Colon (tissue), 2 donors: ENCODE results near the gene GMPR.

Source experiments
- FAIRE-seq: peaks from 2 replicates; lab custom pipeline; 2012; peaks lifted over from hg19 to GRCh38; lab: Jason Lieb, UNC
- donor health status: control.
- donor health status: control.

The GMPR gene

DNA sequence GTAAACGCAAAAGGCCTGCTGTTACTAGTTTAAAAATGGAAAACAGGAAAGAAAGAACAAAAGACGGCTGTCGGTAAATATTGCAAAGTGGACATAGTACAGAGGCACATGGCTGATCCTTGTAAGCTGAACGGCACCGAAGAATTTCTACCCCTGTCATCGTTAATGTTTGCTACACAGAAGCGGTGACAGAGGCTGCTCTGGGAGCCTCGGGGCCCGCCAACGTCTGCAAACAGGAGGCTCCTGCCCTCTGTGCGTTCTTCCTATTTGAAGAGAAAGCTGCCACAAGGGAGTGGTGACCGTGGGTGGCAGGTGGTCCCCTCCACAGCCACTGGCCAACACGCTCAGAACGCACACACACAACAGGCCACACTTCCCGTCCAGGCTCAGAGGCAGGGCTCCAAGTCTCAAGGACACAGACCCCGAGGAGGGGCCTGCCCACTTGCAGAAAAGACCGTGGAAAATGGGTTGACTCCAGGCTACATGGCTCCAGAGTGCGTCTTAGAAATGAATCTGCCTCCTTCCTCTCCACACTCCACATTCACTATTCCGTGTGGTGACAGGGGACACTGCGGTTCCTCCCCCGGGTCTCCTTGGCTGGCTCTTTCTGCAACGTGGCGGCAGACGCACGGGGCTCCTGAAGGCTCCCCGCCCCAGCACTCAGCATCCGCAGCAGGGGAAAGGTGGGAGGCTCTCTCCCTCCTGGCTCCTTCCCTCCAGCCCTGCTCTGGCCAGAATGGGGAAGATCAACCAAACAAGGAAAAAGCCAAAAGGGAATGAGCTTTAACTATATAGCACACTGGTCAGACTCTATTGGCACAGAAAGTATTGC is 64.5 kb downstream of the GMPR start:
- FAIRE-seq: no peak

DNA sequence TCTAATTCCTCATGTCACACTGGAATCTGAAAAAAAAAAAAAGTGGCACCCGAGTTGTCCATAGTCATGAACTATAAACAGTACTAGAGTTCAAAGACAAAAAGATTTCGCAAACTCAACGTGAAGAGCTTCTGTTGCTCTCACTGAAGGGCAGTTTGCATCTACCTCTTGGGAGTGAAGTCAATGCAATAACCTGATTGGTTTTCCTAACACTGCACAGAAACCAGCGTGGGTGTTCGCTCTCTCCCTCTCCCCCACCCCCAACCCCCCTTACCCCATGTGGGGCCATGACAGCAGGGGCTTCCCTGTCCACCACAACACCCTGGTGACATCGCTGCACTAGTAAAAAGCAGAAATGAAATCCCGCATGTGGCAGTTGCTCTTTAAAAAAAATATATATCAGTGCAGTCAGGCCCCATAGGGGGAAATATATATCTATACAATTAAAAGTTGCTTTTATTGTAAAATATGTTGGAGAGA is 66.9 kb downstream of the GMPR start:
- FAIRE-seq: no peak

DNA sequence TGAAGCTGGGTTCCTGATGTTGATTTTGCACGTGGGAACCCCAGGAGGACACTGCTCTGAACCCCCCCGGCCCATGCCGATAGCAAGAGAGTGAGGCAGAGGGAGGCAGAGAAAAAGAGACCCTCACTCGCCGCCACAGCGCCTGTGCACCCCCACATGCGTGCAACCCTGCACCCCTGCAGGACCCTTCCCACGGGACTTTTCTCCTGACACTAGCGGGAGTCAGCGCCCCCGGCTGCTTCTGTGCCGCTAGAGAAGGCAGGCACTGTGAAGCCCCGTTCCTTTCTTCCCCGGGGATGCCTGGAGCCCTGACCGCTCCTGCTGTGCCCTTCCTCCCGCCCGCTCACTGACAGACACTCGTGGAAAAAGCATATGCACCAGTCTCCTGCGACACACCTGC is 67.4 kb downstream of the GMPR start:
- FAIRE-seq: no peak

DNA sequence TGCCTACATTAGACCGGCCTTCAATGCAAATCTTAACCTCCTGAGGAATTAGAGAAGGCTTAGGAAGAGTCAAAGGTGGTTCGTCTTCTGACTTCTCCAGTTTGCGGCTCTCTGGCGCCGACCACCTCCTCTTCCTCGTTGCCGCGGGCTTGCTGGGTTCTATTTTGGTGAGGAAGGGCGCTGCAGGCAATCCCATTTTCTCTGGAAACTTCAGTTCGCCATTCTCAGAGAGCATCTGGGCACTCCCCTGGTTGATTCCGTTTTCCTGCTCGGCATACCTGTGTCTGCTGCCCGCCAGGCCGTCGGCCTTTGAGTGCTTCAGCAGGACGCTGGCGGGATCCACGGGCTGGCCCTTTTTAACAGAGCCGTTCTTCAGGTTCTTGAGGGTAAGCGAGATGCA is 67.9 kb downstream of the GMPR start:
- FAIRE-seq: no peak

DNA sequence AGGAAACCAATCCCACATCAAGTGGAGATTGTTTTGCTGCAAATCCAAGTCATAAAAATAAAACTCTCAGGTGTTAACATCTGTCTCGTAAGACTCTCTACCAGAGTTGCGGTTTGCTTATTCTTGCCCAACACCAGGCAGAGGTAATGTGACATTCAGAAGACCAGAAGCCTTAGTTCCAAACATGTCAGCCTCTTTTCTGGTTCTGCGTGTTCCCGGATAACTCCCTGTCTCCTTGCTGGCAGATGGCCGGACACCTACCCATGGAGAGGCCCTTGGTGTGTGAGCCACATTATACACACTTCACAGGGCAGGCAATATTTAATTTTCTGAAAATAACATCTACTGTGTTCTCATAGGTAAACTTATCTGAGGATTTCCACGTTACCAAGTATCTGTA is 73.4 kb downstream of the GMPR start:
- FAIRE-seq: no peak

DNA sequence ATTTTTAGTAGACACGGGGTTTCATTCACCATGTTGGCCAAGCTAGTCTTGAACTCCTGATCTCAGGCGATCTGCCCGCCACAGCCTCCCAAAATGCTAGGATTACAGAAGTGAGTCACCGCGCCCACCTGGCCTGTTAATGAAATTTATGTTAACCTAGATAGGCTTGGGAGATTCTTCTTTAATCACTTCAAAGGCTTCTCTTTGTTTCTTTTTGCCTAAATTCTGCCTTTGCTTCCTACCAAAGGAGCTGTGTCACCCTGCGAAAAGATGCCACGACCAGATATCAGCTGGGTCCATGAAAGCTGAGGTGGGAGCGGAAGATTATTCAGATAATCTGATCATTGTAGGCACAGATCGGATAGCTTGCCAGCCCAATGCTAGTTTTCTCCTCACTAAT is 75.3 kb downstream of the GMPR start:
- FAIRE-seq: no peak

DNA sequence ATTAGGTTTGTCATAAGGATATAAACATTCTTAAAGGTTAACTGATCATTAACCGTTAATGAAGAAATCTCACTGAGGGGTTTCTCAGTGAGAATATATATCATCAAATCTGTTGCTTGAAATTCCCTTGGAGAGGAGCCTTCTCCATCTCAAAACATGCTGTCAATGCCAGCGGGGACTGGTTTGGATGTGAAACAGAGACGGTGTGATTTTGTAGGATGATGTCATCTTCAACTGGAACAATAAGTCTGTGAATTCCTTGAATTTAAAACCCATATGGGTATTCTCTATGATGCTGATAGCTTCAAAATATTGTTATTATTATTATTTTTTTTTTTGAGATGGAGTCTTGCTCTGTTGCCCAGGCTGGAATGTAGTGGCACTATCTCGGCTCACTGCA is 75.9 kb downstream of the GMPR start:
- FAIRE-seq: no peak

DNA sequence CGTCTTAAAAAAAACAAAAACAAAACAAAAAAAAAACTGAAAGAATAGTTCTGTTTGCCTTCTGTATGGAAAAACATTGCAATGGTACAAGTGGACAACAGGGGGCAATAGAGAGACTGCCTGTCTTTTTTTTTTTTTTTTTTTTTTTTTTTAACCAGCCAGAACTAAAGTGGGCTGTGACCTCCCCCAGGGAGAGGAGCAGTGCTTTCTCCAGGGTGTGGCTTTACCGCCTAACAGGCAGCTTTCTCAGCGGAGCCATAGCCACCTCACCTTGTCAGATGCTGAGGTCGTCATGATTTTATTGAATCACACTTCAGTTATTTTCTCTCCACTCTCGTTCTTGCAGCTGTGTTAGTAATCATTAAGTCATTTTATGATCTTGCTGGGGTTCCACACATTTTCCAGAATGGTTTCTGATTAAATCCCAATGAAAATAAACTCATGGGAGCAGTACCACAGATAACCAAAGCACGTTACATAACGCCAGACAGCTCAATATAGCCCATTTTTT is 78.4 kb downstream of the GMPR start:
- FAIRE-seq: no peak

DNA sequence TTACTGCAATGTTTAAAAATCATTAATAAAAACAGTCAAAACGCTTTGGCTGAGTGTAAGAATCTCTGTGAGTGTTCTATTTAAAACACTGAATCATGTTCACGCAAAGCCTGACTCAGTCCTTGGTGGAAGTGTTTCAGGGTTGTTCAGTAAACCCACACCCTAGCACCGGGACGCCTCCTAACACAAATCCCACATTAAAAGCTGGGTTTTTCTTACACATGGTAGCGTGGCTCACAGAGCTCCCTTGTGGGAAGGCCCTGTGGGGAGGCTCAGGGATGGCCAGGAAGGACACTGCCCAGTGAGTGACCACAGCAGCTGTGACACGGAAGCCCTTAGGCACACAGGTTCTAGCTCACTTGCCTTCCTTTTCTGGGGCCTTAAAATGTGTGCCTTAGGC is 80.2 kb downstream of the GMPR start:
- no peak for FAIRE-seq

DNA sequence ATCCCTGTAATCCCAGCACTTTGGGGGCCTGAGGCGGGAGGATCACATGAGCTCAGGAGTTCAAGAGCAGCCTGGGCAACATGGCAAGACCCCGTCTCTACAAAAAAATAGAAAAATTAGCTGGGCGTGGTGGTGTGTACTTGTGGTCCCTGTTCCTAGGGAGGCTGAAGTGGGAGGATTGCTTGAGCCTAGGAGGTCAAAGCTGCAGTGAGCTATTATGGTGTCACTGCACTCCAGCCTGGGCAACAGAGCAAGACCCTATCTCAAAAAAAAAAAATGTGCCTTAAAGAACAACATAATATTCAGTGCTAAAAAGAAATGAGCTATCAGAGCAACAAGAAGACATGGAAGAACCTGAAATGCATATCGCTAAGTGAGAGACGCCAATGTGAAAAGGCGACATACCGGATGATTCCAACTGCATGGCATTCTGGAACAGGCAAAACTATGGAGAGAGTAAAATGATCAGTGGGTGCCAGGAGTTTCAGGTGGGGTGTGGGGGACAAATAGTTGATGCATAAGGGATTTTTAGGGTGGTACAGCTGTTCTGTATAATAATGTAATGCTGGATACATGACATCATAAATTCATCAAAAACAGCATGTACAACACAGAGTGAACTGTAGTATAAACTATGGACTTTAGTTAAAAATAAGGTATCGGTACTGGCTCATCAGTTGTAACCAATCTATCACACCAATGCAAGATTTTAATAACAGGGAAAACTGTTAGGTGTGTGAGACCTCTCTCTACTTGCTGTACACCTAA is 80.8 kb downstream of the GMPR start:
- no peak for FAIRE-seq

DNA sequence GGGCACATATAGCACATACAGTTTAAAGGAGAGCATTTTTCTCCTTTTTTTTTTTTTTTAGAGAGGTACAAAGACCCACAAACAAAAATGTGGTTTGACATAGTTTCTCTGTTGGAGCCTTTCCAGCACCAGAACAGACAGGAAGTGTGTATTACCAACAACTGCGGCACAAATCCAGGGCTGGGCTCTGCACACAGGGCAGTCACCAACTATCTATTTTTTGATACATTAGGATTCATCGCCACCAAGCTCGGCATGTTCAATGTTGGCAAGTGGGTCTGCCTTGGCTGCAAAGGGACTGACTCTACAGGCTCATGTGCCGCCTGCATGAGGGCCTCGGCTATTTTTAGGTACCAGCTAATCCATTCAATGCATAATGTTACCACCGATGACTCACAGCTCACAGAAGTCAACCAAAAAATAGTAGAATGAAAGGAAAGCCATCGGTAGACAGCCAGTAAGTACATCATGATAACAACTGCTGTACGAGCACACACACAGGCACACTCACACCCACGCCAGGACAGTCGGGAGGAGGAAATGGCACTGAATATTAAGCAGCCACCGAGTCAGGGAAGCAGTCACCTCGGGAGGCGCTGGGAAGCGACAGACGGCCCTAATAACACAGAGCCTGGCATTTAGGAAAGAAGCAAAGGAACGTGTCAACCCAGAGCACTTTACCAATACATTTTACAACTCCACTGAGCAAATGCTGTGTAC is 81.6 kb downstream of the GMPR start:
- no peak for FAIRE-seq

DNA sequence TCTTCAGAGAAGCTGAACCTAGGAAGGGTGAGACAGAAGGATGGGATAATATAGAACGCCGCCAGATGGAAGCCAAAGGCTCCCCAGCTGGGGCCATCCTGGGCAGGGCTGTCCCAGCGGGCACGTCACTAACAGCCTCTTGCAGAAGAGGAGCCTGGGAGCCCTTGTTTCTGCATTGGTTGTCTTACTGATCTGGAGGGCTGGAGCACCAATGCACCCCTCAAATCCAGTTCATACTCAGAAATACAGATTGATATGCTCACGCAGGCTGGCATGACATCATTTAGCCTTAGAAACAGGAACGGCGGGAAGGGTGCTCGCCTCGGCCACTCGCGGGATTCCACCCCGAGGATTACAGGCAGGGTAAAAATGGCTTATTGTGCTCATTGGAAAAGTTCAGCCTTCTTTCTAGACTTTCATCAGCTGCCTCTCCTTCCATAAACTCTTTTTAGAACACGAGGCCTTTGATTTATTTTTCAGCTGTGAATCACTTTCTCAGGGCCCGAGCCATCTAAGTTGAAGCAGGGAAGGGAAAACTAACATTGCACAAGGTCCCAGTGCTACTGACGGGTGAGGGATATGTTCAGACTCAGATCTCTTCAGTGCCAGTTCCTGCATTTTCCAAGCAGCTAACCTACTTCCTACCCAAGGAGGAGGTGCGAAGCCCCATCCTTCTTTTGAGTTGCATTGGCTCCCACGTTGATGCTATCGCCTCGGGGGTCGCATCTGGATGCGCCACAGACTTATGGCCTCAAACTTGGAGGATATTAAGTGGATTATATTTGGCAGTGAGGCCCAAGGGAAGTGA is 82.3 kb downstream of the GMPR start:
- FAIRE-seq: no peak

DNA sequence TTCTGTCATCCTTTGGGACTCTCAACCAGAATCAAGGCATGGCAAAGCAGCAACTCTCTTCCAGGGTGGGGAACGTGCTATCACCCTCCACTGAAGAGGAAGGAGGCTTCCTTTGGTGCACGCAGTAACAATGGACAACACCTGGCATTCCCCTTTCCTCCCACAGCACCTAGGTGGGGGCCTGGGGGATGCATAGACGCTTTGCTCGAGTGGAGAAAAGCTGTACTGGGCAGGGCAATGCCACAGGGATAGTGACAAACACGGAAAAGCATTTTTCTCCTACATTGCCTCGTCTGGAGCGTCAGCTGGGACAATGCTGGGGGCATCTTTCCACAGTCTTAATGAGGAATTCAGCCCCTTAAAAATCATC is 82.9 kb downstream of the GMPR start:
- FAIRE-seq: no peak

DNA sequence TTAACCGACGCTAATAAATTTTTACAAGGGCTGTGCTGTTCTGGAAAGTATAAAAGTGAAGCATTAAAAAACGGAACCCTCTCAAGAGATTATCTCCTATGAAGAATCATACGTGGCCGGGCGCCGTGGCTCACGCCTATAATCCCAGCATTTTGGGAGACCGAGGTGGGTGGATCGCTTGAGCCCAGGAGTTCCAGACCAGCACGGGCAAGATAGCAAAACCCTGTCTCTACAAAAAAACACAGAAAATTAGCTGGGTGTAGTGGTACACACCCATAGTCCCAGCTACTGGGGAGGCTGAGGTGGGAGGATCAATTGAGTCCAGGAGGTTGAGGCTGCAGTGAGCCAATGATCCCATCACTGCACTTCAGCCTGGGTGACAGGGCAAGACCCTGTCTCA is 83.4 kb downstream of the GMPR start:
- FAIRE-seq: no peak

DNA sequence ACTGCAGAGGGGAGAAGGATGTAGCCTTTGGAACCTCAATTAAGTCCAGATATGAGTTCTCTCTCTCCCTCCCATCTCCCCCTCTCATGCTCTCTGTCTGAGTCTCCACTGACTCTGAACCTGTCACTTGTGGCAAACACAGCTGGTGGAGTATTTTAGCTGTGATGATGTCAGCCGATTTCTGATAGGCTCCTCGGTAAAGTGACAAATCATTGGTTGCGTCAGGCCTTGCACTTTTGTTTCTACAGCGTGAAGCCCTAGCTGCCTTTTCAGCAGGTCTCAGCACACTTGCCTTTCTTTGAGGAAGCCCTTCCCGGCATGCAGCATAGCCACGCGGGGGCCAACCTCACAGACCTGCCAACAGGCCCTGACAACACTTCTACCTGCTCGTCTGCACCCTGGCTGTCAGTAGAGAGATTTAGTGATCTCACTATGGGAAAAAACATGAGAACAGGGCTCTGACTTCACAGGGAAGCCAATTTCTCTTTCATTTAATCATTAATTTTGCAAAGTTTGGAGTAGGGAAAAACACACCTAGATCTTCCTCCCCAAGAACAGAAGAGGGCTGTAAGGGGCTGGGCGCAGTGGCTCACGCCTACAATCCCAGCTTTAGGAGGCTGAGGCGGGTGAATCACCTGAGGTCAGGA is 84.4 kb downstream of the GMPR start:
- no peak for FAIRE-seq

DNA sequence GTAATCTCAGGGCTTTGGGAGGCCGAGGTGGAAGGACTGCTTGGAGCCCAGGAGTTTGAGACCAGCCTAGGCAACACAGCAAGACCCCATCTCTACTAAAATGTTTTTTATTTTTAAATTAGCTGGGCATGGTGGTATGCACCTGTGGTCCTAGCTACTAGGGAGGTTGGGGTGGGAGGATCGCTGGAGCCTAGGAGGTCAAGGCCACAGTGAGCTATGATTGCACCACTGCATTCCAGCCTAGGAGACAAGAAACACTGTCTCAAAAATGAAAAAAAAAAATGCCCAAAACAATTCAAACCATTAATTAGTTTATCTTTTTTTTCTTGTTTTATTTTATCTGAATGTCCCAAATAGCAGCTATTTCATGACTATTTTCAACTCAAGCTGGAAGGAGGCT is 85.8 kb downstream of the GMPR start:
- FAIRE-seq: no peak

DNA sequence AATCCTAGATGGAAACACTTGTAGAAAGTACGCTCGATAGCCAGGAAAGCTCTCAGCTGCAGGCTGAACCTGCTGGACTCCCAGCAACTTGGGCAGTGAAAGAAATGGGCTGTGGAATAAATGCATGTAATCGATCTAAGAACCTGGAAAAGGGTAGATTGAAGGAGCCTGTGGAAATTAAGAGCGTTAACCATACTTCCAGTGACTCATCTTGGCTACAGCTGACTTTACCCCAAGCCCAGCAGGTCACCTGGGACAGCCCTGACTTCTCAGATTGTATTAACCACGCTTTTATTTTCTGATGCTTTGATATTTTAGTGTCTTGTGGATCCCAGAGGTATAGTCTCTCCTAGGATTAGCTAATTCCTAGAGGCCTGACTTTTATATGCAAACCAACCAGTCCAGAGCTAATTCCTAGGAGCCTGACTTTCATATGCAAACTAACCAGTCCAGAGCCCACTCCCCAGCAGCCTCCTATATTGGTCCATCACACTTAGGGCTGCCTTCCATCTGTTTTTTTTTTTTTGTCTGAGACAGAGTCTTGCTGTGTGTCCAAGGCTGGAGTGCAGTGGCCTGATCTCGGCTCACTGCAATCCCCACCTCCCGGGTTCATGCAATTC is 86.3 kb downstream of the GMPR start:
- FAIRE-seq: no peak

DNA sequence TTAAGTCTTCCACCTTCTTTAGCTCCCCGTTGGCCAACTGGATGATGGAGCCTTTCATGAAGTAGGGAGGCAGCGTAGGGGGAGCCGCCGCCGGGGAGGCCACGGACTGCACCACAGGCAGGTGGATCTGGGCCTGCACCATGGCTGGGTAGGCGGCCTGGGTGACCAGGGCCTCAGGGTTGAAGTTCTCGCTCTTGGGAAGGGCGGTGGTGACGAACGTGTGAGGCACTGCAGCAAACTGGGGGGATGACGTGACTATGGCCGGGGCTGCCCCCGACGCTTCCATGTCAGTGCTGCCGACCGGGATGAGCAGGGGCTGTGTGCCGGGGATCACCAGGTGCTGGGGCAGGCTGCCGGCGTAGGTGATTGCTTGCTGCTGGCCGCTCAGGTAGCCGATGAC is 88.1 kb downstream of the GMPR start:
- FAIRE-seq: no peak

DNA sequence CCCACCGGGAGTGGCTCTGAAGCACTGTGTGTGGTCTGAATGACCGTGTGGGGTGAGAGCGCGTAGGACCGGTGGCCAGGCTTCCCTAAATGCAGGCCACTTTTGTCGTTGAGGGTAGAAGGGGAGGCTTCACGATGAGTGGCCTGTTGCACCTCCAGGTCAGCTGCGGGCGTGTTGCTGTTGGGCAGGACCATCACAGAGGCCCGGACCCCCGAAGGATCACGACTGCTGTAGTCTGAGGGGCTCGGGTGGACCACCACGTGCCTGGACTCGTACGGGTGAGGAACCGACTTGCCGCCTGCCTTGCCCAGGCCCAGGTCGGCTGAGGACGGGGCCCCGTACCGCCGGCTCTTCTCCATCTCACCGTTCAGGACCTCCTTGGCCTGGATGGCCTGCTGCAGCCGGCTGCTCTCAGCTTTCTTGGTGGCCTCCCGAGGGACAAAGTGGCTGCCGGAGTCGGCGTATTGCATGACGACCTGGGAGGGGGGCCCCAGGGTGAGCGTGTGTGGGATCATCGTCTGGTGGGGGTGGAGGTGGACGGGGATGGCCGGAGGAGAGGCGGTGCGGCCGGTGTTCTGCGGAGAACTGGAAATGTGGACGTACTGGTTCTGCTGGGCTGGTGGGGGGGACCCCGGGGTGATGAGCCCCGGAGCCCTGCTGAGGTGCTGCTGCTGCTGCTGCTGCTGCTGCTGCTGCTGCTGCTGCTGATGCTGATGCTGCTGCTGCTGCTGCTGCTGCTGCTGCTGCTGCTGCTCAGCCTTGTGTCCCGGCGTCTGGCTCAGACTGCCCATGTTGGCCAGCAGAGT is 88.8 kb downstream of the GMPR start:
- FAIRE-seq: no peak

DNA sequence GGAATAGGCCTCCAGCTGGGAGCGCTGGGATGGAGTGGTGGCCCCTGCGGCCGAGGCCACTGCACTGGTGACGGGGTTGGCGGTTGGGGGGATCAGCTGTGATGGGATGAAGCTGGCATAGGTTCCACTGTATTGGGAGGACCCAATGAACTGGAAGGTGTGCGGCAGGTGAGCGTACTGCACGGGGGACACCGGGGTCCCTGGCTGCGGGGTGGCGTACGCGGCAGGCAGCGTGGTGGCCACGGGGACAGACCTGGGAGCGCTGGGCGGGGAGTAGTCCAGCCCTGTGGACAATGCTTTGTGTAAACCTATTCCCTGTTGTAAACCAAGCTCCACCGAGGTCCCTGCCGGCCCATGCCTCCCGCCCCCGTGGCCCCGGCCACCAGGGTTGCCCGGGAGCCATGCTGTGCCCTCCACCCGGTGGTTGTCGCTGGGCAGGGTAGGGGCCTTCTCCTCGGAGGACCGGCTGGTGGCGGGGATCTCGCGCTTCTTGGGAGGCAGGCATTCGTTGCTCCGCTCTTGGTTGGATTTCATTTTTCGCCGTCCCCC is 89.5 kb downstream of the GMPR start:
- no peak for FAIRE-seq
